NCI-H446 (cell line): ENCODE measurements around the gene PIAS2.
"Not testable (repeated sequence)": the region's sequence is repeated elsewhere in the genome, so short reads cannot be mapped to it uniquely, and the experiment has no call there.

Experiments
- DNase-seq, 2 experiments: peaks; one replicate each; lab custom pipeline; 2025; lab: John Stamatoyannopoulos, UW

PIAS2 gene

DNA sequence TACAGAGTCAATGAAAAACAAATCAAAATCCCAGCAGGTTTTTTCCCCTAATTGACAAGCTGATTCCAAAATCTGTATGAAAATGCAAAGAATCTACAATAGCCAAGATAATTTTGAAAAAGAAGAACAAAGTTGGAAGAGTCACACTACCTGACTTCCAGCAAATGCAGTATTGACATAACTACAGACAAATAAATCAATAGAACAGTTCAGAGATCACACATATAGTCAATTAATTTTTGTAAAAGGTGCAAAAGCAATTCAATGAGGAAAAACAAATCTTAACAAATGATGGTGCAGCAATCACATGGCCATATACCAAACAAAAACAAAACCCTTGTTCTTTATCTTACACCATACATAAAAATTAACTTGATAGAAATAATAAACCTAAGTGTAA lies 85.9 kb downstream of the PIAS2 start:
- DNase-seq: no peak

DNA sequence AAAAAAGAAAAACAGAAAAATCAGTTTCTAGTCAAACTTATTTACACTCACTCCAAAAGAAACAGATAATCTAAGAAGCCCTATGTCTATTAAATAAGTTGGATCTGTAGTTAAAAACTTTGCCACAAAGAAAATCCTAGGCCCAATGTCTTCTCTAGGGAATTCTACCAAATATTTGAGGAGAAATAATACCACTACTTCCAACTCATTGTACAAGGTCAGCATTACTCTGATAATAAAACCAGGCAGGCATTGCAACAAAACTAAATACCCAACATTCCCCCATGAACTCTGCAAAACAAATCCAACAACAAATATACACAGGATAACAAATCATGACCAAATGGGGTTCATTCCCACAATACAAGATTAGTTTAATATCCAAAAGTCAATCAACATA lies 86.7 kb downstream of the PIAS2 start:
- DNase-seq: no peak

DNA sequence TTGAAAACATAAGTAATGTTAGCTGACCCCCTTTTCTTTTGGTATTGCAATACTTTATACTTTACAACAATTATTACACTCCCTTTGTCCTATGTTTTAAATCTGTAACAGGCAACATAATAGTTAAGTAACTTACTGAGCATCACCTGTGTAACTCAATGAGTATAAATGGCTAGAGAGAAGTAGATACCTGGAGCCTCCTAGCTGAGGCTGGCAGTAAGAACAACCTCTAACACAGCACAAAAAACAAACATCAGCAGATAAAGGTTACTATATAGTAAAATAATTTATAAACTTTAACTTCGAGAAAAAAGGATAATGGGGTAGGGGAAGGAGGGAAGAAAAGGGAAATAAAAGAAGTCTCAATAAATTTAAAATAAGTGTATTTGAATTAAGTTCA lies 87.4 kb downstream of the PIAS2 start:
- no peak for DNase-seq

GRCh38 chr18:46829531-46829930 lies 87.8 kb downstream of the PIAS2 start:
- no peak for DNase-seq

GRCh38 chr18:46821856-46822711 lies 95.2 kb downstream of the PIAS2 start:
- DNase-seq: no peak

DNA sequence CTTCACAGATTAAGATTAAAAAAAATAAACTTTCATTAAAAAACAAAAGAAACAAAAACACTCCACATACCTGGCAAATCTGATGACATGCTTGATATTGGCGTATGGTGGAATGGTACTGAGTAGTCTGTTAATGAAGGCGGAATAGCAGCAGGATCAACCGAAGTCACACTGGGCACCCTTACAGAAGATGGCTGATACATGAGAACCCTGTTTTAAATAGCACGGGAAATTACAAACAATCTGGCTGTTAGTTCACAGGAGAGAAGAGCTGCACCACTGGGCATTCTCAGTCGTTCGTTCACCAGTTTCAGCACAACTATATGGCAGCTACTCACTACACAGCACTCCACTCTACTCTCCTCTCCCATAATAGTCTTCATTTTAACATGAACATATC lies 96.4 kb downstream of the PIAS2 start:
- no peak for DNase-seq

DNA sequence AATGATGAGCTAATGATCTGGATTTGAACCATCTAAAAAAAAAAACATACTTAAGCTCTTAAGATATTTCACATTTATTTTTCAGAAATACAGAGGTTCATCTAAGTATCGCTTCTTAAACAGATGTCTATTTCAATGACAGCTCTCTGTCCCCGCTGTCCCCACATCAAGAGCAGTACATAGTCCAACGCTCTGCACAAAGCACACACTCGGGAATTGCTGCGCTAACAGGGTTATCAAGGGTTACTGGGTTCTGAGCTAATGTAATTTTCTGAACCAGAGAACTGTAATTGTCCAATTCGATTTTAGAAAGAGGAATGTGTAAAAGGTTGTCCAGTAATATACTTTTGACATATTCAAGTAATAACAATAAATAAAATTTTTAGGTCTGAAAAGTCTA lies 101.6 kb downstream of the PIAS2 start:
- no peak for DNase-seq

DNA sequence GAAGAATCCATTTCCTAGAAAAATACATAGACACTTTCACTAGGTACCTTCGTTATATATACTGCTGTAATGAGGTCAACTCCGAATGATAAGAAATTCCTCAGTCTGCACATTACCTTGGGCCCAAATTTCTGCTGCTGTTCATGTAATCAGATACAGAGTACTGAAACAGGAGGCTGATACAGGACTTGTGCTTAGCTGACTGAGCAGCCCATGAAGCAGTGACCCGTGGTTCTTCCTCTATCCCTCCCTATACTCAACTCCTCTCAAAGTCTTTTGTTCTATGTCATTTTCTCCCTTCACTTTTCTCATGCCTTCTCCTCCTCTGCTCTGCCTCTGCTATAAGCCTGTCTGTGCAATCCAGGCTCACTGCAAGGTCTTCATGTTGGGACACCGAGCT lies 102.9 kb downstream of the PIAS2 start:
- DNase-seq: no peak

- DNase-seq: no peak
Measured at GRCh38 chr18:46812311-46812710, 105.0 kb downstream of the PIAS2 start.

DNA sequence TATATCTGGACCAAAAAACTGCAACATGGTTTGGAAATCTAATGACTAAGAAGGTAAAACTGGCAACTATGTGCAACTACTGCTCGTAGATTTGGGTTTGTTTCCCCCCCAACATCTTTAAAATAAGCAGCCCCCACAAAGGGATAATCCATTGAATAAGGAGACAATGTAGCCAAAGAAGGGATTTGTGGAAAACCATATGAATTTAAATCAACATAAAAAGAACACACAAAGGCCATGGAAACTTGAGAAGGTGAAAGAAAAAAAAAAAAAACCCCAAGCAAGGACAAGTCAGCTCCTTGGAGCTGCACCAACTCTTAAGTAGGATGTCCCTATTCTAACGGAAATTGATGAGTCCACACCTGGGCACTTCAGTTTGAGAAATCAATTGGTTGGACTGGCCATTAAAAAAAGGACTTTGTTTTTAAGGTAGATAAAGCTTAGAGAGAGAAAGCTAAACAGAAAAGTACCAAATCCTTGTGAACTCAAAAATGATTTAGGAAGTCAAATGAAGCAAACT lies 106.8 kb downstream of the PIAS2 start:
- no peak for DNase-seq

DNA sequence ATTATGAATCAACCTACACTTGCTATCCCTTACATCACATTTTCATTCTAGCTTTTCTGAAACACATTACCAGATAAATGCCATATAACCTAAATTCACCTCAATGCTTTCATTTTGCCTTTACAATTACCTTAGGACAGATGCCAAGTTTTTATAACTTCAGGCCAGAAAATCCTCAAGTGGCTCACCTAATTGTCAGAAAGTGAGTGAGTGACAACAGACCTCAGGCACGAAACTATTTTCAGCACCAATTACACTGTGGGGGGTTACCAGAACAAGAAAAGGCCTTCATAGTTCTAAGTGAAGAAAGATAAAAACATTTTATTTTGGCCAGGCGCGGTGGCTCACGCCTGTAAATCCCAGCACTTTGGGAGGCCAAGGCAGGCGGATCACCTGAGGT lies 108.2 kb downstream of the PIAS2 start:
- no peak for DNase-seq

GRCh38 chr18:46795945-46796344 lies 121.4 kb downstream of the PIAS2 start:
- DNase-seq: not testable (repeated sequence)

GRCh38 chr18:46794607-46795006 lies 122.7 kb downstream of the PIAS2 start:
- DNase-seq: no peak

GRCh38 chr18:46793565-46793964 lies 123.7 kb downstream of the PIAS2 start:
- DNase-seq: no peak

- no peak for DNase-seq
Measured at GRCh38 chr18:46789088-46789487, 128.2 kb downstream of the PIAS2 start.

- DNase-seq: no peak
Measured at GRCh38 chr18:46787674-46788073, 129.6 kb downstream of the PIAS2 start.

DNA sequence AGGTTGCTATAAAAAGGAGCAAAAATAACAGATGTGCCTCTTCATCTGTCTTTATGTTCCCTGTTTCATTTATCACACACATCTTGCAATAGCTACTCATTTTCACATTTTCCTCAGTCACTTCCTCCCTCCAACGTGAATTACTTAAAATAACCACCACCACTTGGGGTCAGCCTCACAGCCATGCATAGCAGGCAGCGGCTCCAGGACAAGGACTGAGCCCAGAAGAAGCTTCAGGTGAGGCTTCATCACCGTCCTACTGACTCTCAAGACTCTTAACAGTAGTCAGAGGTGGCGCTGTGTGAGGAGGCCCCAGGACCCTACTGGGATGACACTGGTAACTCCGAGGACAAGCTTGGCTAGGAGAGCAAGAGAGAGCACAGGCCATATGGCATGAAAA lies 144.9 kb downstream of the PIAS2 start:
- DNase-seq: no peak

GRCh38 chr18:46771141-46771540 lies 146.2 kb downstream of the PIAS2 start:
- DNase-seq: peak; percentile 19 to 54

- DNase-seq: peak in 1 of 2 experiments; percentile 41
Measured at GRCh38 chr18:46770708-46771107, 146.6 kb downstream of the PIAS2 start.

DNA sequence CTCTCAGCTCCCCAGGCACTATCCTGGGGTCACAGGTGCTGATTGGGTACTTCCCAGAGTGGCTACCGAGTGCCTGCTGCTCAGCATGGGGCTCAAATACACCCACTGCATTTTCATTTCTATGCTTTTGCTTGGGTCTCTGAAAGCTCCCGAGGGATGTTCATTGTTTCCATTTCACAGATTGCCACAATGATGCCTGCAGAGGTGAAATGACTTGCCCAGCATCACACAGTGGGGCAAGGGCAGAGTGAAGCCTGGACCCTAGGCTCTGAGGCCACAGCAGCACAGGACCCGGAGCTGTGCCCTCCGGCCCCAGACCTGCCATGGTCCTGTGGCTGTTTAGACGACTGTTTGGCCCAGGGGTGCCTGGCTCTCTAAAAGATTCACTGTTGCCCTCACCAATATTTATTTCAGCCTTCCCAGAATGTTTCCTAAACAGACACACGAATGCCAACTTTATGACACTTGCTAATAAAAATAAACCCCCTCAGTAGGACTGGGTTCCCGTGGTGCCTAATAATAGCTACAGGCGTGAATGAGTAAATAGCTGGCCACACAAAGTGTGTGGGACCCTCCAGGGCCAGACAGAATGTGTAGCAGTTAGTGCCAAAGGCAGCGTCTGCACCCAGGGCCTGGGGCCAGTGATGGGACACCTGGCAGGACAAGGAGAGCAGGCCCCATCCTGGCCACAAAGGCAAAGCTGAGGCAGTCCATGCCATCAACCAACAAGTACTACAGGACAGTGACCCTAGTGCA lies 149.0 kb downstream of the PIAS2 start:
- DNase-seq: no peak

DNA sequence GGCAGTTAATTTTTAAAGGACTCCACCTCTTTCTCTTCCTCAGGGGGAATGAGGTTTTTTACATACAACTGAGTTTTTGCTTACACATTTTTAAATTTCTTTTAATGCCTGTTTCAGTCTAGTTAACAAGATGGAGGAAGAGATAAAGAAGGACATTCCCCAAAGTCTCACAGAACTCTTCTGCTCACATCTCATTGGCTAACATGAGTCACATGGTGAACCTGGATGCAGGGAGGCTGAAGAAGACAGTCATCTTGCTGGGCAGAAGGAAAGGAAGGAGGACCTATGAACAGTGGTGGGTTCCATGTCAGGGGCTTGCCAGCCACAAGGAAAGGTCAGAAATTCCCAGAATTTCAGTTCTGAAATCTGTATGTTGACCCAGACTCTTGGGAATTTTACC lies 150.1 kb downstream of the PIAS2 start:
- no peak for DNase-seq

DNA sequence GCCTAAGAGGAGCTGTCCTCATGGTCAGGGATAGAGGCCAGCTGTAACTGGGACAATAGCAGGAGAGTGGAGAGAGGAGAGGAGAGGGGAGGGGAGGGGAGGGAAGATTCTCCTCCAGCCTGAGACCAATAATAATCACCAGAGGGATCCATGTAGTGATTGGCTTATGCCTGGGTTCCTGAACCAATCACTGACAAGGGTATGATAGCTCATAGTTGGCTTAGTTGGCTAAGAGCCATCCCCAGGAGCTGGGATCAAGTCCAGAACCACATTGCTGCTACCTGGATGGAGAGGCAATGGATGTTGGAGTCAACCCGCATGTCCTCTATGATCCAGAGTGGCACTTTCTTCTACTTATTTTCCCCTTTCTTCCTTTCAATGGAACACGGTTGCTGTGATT lies 152.7 kb downstream of the PIAS2 start:
- no peak for DNase-seq
